Measurements from ENCODE around the gene MGRN1.

MGRN1 gene

GRCh38 chr16:4693296-4693955 lies 68.8 kb downstream of the MGRN1 start, which contains the start of gene NUDT16L1 (continued):
- TF ChIP-seq ZNF341 (tag by site-specific recombination; IDR thresholded peaks at IDR 0.05; ENCODE audit: low read depth) (no peak), KLF16 (tag by site-specific recombination; IDR thresholded peaks at IDR 0.05) (0 out of 2 replicates have a peak, but pooled peaks have one; percentile 12), ZBTB49 (tag by site-specific recombination; IDR thresholded peaks at IDR 0.05; ENCODE audit: low read depth) (no peak), ZNF585B (tag by site-specific recombination; IDR thresholded peaks at IDR 0.05) (no peak), SP3 (tag by site-specific recombination; IDR thresholded peaks at IDR 0.05) (peak; percentile 39; the same call in 1 of the 2 replicates), GLIS2 (tag by site-specific recombination; IDR thresholded peaks at IDR 0.05) (no peak; the same call in 1 of the 2 replicates), ZBTB48 (tag by site-specific recombination; IDR thresholded peaks at IDR 0.05) (no peak), PATZ1 (tag by site-specific recombination; IDR thresholded peaks at IDR 0.05) (no peak; the same call in none of the 2 replicates), ZNF747 (tag by site-specific recombination; IDR thresholded peaks at IDR 0.05) (no peak), ZIC2 (tag by site-specific recombination; IDR thresholded peaks at IDR 0.05) (no peak), ZNF660 (tag by site-specific recombination; IDR thresholded peaks at IDR 0.05) (no peak), ZNF350 (tag by site-specific recombination; IDR thresholded peaks at IDR 0.05) (no peak), ZNF707 (tag by site-specific recombination; IDR thresholded peaks at IDR 0.05) (no peak), ZNF404 (tag by site-specific recombination; IDR thresholded peaks at IDR 0.05) (no peak), ZNF596 (tag by site-specific recombination; IDR thresholded peaks at IDR 0.05) (no peak), ZNF174 (tag by site-specific recombination; IDR thresholded peaks at IDR 0.05) (no peak), ZNF324 (tag by site-specific recombination; IDR thresholded peaks at IDR 0.05) (no peak), ZFP37 (tag by site-specific recombination; IDR thresholded peaks at IDR 0.05) (no peak), ZNF777 (tag by site-specific recombination; IDR thresholded peaks at IDR 0.05; ENCODE audit: borderline replicate concordance) (peak; percentile 9; the same call in 1 of the 2 replicates), KLF9 (tag by site-specific recombination; IDR thresholded peaks at IDR 0.05; ENCODE audit: low read depth) (no peak; the same call in 1 of the 2 replicates), PRDM2 (tag by site-specific recombination; IDR thresholded peaks at IDR 0.05; ENCODE audit: borderline replicate concordance) (no peak), ZNF624 (tag by site-specific recombination; IDR thresholded peaks at IDR 0.05) (no peak), ZBTB1 (tag by site-specific recombination; IDR thresholded peaks at IDR 0.05) (no peak), ZBTB26 (tag by site-specific recombination; optimal IDR thresholded peaks at IDR 0.05) (peak; percentile 91), ZNF677 (tag by site-specific recombination; IDR thresholded peaks at IDR 0.05) (no peak), BCL11A (tag by site-specific recombination; IDR thresholded peaks at IDR 0.05; ENCODE audit: low read depth) (no peak), ZBTB6 (tag by site-specific recombination; IDR thresholded peaks at IDR 0.05) (no peak), ZNF112 (tag by site-specific recombination; IDR thresholded peaks at IDR 0.05) (no peak), ZNF239 (tag by site-specific recombination; IDR thresholded peaks at IDR 0.05) (no peak)
